ENCODE data around the gene CARMIL3.

Gene CARMIL3

DNA sequence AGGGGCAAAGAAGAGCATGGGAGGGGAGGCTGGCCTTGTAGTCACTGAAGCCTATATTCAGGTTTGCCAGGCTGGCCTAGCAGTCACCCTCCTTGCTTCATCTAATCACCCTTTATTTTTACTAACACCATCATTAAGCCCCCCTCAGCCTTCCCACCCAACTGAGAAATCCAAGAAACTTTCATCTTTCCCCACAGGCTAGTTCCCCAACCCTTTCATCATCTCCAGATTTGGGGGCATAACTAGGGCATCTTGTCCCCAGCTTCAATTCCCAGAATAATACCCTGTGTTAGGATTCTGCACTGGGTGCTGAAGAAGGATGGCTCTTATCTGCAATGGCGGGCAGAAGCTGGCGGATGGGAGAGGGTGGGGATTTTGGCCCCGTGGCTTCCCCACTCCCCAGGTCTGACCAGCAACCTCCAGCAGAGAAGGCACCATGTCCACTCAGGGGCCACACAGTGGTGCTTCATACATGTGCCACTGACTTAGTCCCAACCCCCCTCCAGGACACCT lies 49.2 kb downstream of the CARMIL3 start:
- TF ChIP-seq CSDC2 (CRISPR knock-in tag; IDR thresholded peaks at IDR 0.05) (no peak), ESRRG (CRISPR knock-in tag; IDR thresholded peaks at IDR 0.05) (no peak), ZNF8 (CRISPR knock-in tag; IDR thresholded peaks at IDR 0.05) (no peak), ARNTL (CRISPR knock-in tag; IDR thresholded peaks at IDR 0.05; ENCODE audit: borderline replicate concordance, low read depth) (no peak), ZC3H10 (CRISPR knock-in tag; IDR thresholded peaks at IDR 0.05) (no peak), ISL1 (CRISPR knock-in tag; IDR thresholded peaks at IDR 0.05) (no peak), TOX (CRISPR knock-in tag; IDR thresholded peaks at IDR 0.05; ENCODE audit: borderline replicate concordance) (no peak), ZFP30 (CRISPR knock-in tag; IDR thresholded peaks at IDR 0.05) (no peak), OSR1 (CRISPR knock-in tag; IDR thresholded peaks at IDR 0.05) (no peak), PPARA (CRISPR knock-in tag; IDR thresholded peaks at IDR 0.05; ENCODE audit: borderline replicate concordance) (no peak)
- TF ChIP-seq, protein P1, sequence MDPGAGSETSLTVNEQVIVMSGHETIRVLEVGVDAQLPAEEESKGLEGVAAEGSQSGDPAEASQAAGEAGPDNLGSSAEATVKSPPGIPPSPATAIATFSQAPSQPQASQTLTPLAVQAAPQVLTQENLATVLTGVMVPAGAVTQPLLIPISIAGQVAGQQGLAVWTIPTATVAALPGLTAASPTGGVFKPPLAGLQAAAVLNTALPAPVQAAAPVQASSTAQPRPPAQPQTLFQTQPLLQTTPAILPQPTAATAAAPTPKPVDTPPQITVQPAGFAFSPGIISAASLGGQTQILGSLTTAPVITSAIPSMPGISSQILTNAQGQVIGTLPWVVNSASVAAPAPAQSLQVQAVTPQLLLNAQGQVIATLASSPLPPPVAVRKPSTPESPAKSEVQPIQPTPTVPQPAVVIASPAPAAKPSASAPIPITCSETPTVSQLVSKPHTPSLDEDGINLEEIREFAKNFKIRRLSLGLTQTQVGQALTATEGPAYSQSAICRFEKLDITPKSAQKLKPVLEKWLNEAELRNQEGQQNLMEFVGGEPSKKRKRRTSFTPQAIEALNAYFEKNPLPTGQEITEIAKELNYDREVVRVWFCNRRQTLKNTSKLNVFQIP (CRISPR knock-in tag; IDR thresholded peaks at IDR 0.05; ENCODE audit: borderline replicate concordance, low read depth), result no peak
- TF ChIP-seq, protein P2, sequence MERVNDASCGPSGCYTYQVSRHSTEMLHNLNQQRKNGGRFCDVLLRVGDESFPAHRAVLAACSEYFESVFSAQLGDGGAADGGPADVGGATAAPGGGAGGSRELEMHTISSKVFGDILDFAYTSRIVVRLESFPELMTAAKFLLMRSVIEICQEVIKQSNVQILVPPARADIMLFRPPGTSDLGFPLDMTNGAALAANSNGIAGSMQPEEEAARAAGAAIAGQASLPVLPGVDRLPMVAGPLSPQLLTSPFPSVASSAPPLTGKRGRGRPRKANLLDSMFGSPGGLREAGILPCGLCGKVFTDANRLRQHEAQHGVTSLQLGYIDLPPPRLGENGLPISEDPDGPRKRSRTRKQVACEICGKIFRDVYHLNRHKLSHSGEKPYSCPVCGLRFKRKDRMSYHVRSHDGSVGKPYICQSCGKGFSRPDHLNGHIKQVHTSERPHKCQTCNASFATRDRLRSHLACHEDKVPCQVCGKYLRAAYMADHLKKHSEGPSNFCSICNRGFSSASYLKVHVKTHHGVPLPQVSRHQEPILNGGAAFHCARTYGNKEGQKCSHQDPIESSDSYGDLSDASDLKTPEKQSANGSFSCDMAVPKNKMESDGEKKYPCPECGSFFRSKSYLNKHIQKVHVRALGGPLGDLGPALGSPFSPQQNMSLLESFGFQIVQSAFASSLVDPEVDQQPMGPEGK (CRISPR knock-in tag; IDR thresholded peaks at IDR 0.05; ENCODE audit: borderline replicate concordance), result no peak
- TF ChIP-seq, protein P3, sequence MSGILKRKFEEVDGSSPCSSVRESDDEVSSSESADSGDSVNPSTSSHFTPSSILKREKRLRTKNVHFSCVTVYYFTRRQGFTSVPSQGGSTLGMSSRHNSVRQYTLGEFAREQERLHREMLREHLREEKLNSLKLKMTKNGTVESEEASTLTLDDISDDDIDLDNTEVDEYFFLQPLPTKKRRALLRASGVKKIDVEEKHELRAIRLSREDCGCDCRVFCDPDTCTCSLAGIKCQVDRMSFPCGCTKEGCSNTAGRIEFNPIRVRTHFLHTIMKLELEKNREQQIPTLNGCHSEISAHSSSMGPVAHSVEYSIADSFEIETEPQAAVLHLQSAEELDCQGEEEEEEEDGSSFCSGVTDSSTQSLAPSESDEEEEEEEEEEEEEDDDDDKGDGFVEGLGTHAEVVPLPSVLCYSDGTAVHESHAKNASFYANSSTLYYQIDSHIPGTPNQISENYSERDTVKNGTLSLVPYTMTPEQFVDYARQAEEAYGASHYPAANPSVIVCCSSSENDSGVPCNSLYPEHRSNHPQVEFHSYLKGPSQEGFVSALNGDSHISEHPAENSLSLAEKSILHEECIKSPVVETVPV (CRISPR knock-in tag; IDR thresholded peaks at IDR 0.05), result no peak
- TF ChIP-seq, protein P4, sequence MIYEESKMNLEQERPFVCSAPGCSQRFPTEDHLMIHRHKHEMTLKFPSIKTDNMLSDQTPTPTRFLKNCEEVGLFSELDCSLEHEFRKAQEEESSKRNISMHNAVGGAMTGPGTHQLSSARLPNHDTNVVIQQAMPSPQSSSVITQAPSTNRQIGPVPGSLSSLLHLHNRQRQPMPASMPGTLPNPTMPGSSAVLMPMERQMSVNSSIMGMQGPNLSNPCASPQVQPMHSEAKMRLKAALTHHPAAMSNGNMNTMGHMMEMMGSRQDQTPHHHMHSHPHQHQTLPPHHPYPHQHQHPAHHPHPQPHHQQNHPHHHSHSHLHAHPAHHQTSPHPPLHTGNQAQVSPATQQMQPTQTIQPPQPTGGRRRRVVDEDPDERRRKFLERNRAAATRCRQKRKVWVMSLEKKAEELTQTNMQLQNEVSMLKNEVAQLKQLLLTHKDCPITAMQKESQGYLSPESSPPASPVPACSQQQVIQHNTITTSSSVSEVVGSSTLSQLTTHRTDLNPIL (CRISPR knock-in tag; IDR thresholded peaks at IDR 0.05; ENCODE audit: low read depth), result no peak
- ATAC-seq, result no peak

DNA sequence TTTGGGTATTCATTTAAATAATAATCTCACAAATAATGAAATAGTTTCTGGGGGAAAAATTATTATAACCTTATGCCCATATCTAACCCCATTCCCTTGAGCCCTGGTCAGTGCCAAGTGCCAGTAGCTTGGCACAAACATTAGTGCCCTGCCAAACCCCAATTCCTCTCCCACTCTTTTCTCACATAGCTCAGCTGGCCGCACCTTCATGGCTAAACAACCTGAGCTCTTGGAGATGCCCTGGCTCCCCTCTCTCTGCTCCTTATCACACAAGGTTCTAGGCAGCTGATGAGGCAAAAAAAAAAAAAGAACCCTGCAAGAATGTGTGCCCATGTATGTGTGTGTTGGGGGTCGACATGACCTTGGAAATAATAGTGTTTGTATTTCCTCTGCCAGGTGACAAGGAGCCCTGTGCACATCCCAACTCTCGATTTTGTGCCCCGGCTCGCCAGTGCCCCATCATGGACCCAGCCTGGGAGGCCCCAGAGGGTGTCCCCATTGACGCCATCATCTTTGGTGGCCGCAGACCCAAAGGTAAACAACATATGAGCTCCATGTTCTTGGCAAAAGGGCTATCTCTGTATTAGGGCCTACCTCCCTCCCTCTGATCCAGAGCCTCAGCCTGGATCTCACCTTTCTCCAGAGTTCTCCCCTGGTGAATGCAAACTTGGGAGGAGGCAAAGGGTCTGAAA lies 50.7 kb downstream of the CARMIL3 start:
- no peak for TF ChIP-seq ISL1 (CRISPR knock-in tag; IDR thresholded peaks at IDR 0.05)
- no peak for TF ChIP-seq BACH2 (CRISPR knock-in tag; IDR thresholded peaks at IDR 0.05; ENCODE audit: borderline replicate concordance)
- no peak for TF ChIP-seq TOX (CRISPR knock-in tag; IDR thresholded peaks at IDR 0.05; ENCODE audit: borderline replicate concordance)
- TF ChIP-seq ZNF8 (CRISPR knock-in tag; IDR thresholded peaks at IDR 0.05), result no peak
- no peak for TF ChIP-seq ZNF70 (CRISPR knock-in tag; IDR thresholded peaks at IDR 0.05)
- TF ChIP-seq TCF4 (CRISPR knock-in tag; IDR thresholded peaks at IDR 0.05; ENCODE audit: borderline replicate concordance), result no peak
- TF ChIP-seq, protein P3 (CRISPR knock-in tag; IDR thresholded peaks at IDR 0.05), result no peak
- TF ChIP-seq, protein P2 (CRISPR knock-in tag; IDR thresholded peaks at IDR 0.05; ENCODE audit: borderline replicate concordance), result no peak
- TF ChIP-seq ARNTL (CRISPR knock-in tag; IDR thresholded peaks at IDR 0.05; ENCODE audit: borderline replicate concordance, low read depth), result no peak
- TF ChIP-seq ZFP3 (CRISPR knock-in tag; IDR thresholded peaks at IDR 0.05), result no peak
- TF ChIP-seq, protein P5, sequence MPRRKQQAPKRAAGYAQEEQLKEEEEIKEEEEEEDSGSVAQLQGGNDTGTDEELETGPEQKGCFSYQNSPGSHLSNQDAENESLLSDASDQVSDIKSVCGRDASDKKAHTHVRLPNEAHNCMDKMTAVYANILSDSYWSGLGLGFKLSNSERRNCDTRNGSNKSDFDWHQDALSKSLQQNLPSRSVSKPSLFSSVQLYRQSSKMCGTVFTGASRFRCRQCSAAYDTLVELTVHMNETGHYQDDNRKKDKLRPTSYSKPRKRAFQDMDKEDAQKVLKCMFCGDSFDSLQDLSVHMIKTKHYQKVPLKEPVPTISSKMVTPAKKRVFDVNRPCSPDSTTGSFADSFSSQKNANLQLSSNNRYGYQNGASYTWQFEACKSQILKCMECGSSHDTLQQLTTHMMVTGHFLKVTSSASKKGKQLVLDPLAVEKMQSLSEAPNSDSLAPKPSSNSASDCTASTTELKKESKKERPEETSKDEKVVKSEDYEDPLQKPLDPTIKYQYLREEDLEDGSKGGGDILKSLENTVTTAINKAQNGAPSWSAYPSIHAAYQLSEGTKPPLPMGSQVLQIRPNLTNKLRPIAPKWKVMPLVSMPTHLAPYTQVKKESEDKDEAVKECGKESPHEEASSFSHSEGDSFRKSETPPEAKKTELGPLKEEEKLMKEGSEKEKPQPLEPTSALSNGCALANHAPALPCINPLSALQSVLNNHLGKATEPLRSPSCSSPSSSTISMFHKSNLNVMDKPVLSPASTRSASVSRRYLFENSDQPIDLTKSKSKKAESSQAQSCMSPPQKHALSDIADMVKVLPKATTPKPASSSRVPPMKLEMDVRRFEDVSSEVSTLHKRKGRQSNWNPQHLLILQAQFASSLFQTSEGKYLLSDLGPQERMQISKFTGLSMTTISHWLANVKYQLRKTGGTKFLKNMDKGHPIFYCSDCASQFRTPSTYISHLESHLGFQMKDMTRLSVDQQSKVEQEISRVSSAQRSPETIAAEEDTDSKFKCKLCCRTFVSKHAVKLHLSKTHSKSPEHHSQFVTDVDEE (CRISPR knock-in tag; IDR thresholded peaks at IDR 0.05), result no peak
- TF ChIP-seq, protein P1 (CRISPR knock-in tag; IDR thresholded peaks at IDR 0.05; ENCODE audit: borderline replicate concordance, low read depth), result no peak
- no peak for TF ChIP-seq CSDC2 (CRISPR knock-in tag; IDR thresholded peaks at IDR 0.05)
- ATAC-seq, result no peak

All from SK-N-SH treated with all-trans-retinoic acid at 6 μM for 48 hours (cell line).